ENCODE measurements around the gene HCN1.

GRCh38 chr5:45271626-45272025 lies 424.6 kb downstream of the HCN1 start:
- no peak for TF ChIP-seq POLR2A (IDR thresholded peaks at IDR 0.05)
- TF ChIP-seq, protein P1, sequence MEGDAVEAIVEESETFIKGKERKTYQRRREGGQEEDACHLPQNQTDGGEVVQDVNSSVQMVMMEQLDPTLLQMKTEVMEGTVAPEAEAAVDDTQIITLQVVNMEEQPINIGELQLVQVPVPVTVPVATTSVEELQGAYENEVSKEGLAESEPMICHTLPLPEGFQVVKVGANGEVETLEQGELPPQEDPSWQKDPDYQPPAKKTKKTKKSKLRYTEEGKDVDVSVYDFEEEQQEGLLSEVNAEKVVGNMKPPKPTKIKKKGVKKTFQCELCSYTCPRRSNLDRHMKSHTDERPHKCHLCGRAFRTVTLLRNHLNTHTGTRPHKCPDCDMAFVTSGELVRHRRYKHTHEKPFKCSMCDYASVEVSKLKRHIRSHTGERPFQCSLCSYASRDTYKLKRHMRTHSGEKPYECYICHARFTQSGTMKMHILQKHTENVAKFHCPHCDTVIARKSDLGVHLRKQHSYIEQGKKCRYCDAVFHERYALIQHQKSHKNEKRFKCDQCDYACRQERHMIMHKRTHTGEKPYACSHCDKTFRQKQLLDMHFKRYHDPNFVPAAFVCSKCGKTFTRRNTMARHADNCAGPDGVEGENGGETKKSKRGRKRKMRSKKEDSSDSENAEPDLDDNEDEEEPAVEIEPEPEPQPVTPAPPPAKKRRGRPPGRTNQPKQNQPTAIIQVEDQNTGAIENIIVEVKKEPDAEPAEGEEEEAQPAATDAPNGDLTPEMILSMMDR (IDR thresholded peaks at IDR 0.05): no peak
- TF ChIP-seq POLR2AphosphoS5 (IDR thresholded peaks at IDR 0.05): no peak
- no peak for TF ChIP-seq EP300 (IDR thresholded peaks at IDR 0.05)
